CD4-positive, alpha-beta T cell (primary cell): ENCODE data around the gene KIF22. TPM values are rescaled to one million over a fixed set of nuclear protein-coding genes. Genes with fewer than 3 reads are reported as not detected.

Experiments
- ATAC-seq: fragments of 200-7000 bp; cut with Tn5 transposase; one replicate; pipeline ENCODE4 v1.10.0; 2022; ENCODE audit warnings: mild to moderate bottlenecking; ENCODE audit not compliant: poor library complexity
- CTCF ChIA-PET: fragments of 350-600 bp; sonication (Branson Sonifier 250); formaldehyde crosslinking; loops from one replicate; lab custom pipeline; 2021; ENCODE audit warnings: antibody characterized with exemption, inconsistent platforms; lab: Charles Lee
- POLR2A ChIA-PET: fragments of 350-600 bp; sonication (Branson Sonifier 250); formaldehyde crosslinking; loops from one replicate; lab custom pipeline; 2021; ENCODE audit warnings: antibody characterized with exemption, inconsistent platforms; lab: Charles Lee
- DNase-seq, 14 experiments: peaks; one replicate each; pipeline ENCODE4 v3.0.0-alpha.2; 2013 to 2020; ENCODE audit warnings: mixed read lengths in 2 of 14
- H3K27ac ChIP-seq, 2 donors: one replicate each; pipeline versions ENCODE4 v1.5.1 to v1.7.0; 2013; ENCODE audit warnings: low read length in 2 of 2, low read depth in 1 of 2, mild to moderate bottlenecking in 1 of 2
- H3K27me3 ChIP-seq, 2 experiments: 1 replicate in 1 of 2; 2 replicates in 1 of 2; pipeline versions ENCODE4 v1.6.1 to v1.7.0; 2013; ENCODE audit warnings: low read length in 2 of 2, control low read depth in 1 of 2, mild to moderate bottlenecking in 1 of 2, moderate library complexity in 1 of 2; ENCODE audit not compliant: insufficient read depth in 2 of 2, control insufficient read depth in 1 of 2
- H3K36me3 ChIP-seq: one replicate; pipeline ENCODE4 v1.6.1; 2013; ENCODE audit warnings: low read length, control low read depth; ENCODE audit not compliant: insufficient read depth
- H3K4me1 ChIP-seq: one replicate; pipeline ENCODE4 v1.6.1; 2013; ENCODE audit warnings: low read length, control low read depth; ENCODE audit not compliant: insufficient read depth
- H3K4me3 ChIP-seq: one replicate; pipeline ENCODE4 v1.5.1; 2013; ENCODE audit warnings: mild to moderate bottlenecking, low read length, moderate library complexity
- H3K9me3 ChIP-seq, 2 experiments: 1 replicate in 1 of 2; 2 replicates in 1 of 2; pipeline versions ENCODE4 v1.6.1 to v1.7.0; 2013; ENCODE audit warnings: low read length in 2 of 2, mild to moderate bottlenecking in 2 of 2, control low read depth in 1 of 2, moderate library complexity in 1 of 2; ENCODE audit not compliant: control insufficient read depth in 1 of 2, insufficient read depth in 1 of 2
- H3K27ac Mint-ChIP-seq: one replicate; pipeline ENCODE4 v1.8.0; 2020; ENCODE audit warnings: mixed read lengths
- H3K27me3 Mint-ChIP-seq: one replicate; pipeline ENCODE4 v1.8.0; 2021; ENCODE audit warnings: mixed read lengths
- H3K36me3 Mint-ChIP-seq: one replicate; pipeline ENCODE4 v1.8.0; 2021; ENCODE audit warnings: low read depth, mixed read lengths
- H3K4me1 Mint-ChIP-seq: one replicate; pipeline ENCODE4 v1.8.0; 2021; ENCODE audit warnings: low read depth, mixed read lengths
- H3K4me3 Mint-ChIP-seq: one replicate; pipeline ENCODE4 v1.8.0; 2020; ENCODE audit warnings: mild to moderate bottlenecking, mixed read lengths
- H3K9me3 Mint-ChIP-seq: one replicate; pipeline ENCODE4 v1.8.0; 2020; ENCODE audit warnings: mixed read lengths
- CTCF ChIP-seq: fragments of 200-600 bp; IDR thresholded peaks from one replicate; pipeline ENCODE4 v1.8.0; 2022; ENCODE audit warnings: antibody characterized with exemption, mild to moderate bottlenecking
- intact Hi-C, 2 experiments: fragments of 100-400 bp; cut with DNase I in 1 of 2; cut with micrococcal nuclease in 1 of 2; formaldehyde crosslinking; loops; one replicate each; pipeline versions ENCODE4 v1.15.1 to v1.9.0; 2023 to 2025; cut with DNase I, micrococcal nuclease
- total RNA-seq, 174 experiments: library from RNA in 2 of 174; stranded (reverse) in 2 of 174; gene quantifications; one replicate each; pipeline ENCODE4 v1.2.3 and lab custom pipeline; 2021 to 2026

The KIF22 gene
- total RNA-seq, 2 experiments from 2014 or later: 99.0 to 101 TPM

GRCh38 chr16:29820730-29821642 lies 30.4 kb downstream of the KIF22 start:
- TF ChIP-seq CTCF: no peak

GRCh38 chr16:29821643-29822115 lies 31.1 kb downstream of the KIF22 start:
- ATAC-seq: no peak
- ChIA-PET POLR2A (interaction anchor here (0.6 to 10.4 kb wide), 4 partner anchors 13 to 32 kb away, joined by 3 to 190 read pairs (median 8); partner anchors contain the start of gene MAZ), CTCF (interaction anchor here (1.0 to 3.9 kb wide), 5 partner anchors 22 to 42 kb away, joined by 3 to 32 read pairs (median 4); partner anchors contain the start of gene KIF22)
- Histone ChIP-seq H3K9me3 (no peaks in the 10 kb centered on the region), H3K36me3 (peaks cover 30% of the 10 kb centered on the region), H3K4me3 (peak overlapping the region; percentile 94), H3K27me3 (no peaks in the 10 kb centered on the region), H3K4me1 (peaks cover 100% of the 10 kb centered on the region), H3K27ac (peak overlapping the region; percentile 75 to 83)
- H3K4me1 Mint-ChIP-seq: peaks cover 85% of the 10 kb centered on the region
- H3K27me3 Mint-ChIP-seq: no peaks in the 10 kb centered on the region
- no peak for TF ChIP-seq CTCF
- intact Hi-C loops: no loop called here
- no peak for DNase-seq
- peaks cover 52% of the 10 kb centered on the region for H3K36me3 Mint-ChIP-seq
- H3K27ac Mint-ChIP-seq: peak overlapping the region; percentile 83
- no peaks in the 10 kb centered on the region for H3K9me3 Mint-ChIP-seq
- H3K4me3 Mint-ChIP-seq: peak overlapping the region; percentile 98

More at GRCh38 chr16:29820730-29821642, 30.4 kb downstream of the KIF22 start:
- H3K4me1 Mint-ChIP-seq: peaks cover 83% of the 10 kb centered on the region
- ATAC-seq (peak; percentile 6), DNase-seq (peak in 10 of 14 experiments; percentile 25 to 79 (median 48))
- H3K4me3 ChIP-seq: peak overlapping the region; percentile 94
- intact Hi-C loops: no loop called here
- H3K36me3 ChIP-seq: peaks cover 30% of the 10 kb centered on the region
- ChIA-PET CTCF (interaction anchor here (0.5 to 3.9 kb wide), 7 partner anchors 14 to 78 kb away, joined by 3 to 32 read pairs (median 4); partner anchors contain the start of gene KIF22), POLR2A (interaction anchor here (0.6 to 10.4 kb wide), 10 partner anchors 10 to 152 kb away, joined by 3 to 190 read pairs (median 4); partner anchors contain the start of genes CDIPT, KIF22, MAZ and TAOK2)
- H3K9me3 ChIP-seq: no peaks in the 10 kb centered on the region
- H3K4me3 Mint-ChIP-seq: peak overlapping the region; percentile 98
- peaks cover 55% of the 10 kb centered on the region for H3K36me3 Mint-ChIP-seq
- H3K27me3 ChIP-seq: no peaks in the 10 kb centered on the region
- peak overlapping the region; percentile 83 for H3K27ac Mint-ChIP-seq
- no peaks in the 10 kb centered on the region for H3K9me3 Mint-ChIP-seq
- peak overlapping the region; percentile 75 to 83 for H3K27ac ChIP-seq
- H3K27me3 Mint-ChIP-seq: no peaks in the 10 kb centered on the region
- H3K4me1 ChIP-seq: peaks cover 97% of the 10 kb centered on the region

- intact Hi-C loops: loop anchor here in 1 of 2 experiments (5.0 kb wide), 1 partner anchor 38 kb away; the partner anchor contains the start of gene CDIPT
- peaks cover 80% of the 10 kb centered on the region for H3K4me1 Mint-ChIP-seq
- ChIA-PET POLR2A (interaction anchor here (0.6 to 7.0 kb wide), 6 partner anchors 10 to 519 kb away, joined by 3 to 105 read pairs (median 4); partner anchors contain the start of genes ASPHD1, KIF22, PAGR1 and PRRT2), CTCF (interaction anchor here (0.7 to 7.3 kb wide), 5 partner anchors 8 to 124 kb away, joined by 3 to 49 read pairs (median 19); partner anchors contain the start of genes KIF22 and PAGR1)
- TF ChIP-seq CTCF: no peak
- Histone ChIP-seq H3K4me3 (no peak overlapping the region), H3K4me1 (peaks cover 100% of the 10 kb centered on the region), H3K27ac (peak overlapping the region in 1 of 2 donors; percentile 40), H3K27me3 (no peaks in the 10 kb centered on the region), H3K9me3 (no peaks in the 10 kb centered on the region), H3K36me3 (peaks cover 15% of the 10 kb centered on the region)
- H3K4me3 Mint-ChIP-seq: peak overlapping the region; percentile 84
- DNase-seq (no peak), ATAC-seq (no peak)
- H3K27ac Mint-ChIP-seq: peak overlapping the region; percentile 83
- no peaks in the 10 kb centered on the region for H3K27me3 Mint-ChIP-seq
- peaks cover 29% of the 10 kb centered on the region for H3K36me3 Mint-ChIP-seq
- no peaks in the 10 kb centered on the region for H3K9me3 Mint-ChIP-seq
Observed at GRCh38 chr16:29824589-29825144, 34.1 kb downstream of the KIF22 start.
